Heart right ventricle (tissue), 16 donors: Measurements from ENCODE around the gene TRAPPC5. TPM values are rescaled to one million over a fixed set of nuclear protein-coding genes. Genes with fewer than 3 reads are reported as not detected.

ENCODE experiments used
- ATAC-seq, 8 donors: fragments of 200-7000 bp; cut with Tn5 transposase; one replicate each; pipeline ENCODE4 v1.9.1; 2020; ENCODE audit warnings: mild to moderate bottlenecking in 8 of 8, moderate library complexity in 8 of 8, moderate number of reproducible peaks in 1 of 8
- DNase-seq, 2 donors: peaks; one replicate each; pipeline ENCODE4 v3.0.0-alpha.2; 2020
- H3K27ac ChIP-seq, 10 donors: fragments of 200-600 bp; sonication (generic) in 2 of 10; one replicate each; pipeline versions ENCODE4 v1.5.0 to v1.8.0; 2020 to 2022; ENCODE audit warnings: mild to moderate bottlenecking in 3 of 10
- H3K27me3 ChIP-seq, 7 donors: fragments of 200-600 bp; one replicate each; pipeline ENCODE4 v1.8.0; 2021 to 2022; ENCODE audit warnings: mild to moderate bottlenecking in 2 of 7
- H3K36me3 ChIP-seq, 9 donors: fragments of 200-600 bp; sonication (generic) in 1 of 9; one replicate each; pipeline versions ENCODE4 v1.5.0 to v1.8.0; 2020 to 2022; ENCODE audit warnings: mild to moderate bottlenecking in 2 of 9
- H3K4me1 ChIP-seq, 9 donors: fragments of 200-600 bp; sonication (generic) in 1 of 9; one replicate each; pipeline versions ENCODE4 v1.5.0 to v1.8.0; 2020 to 2022; ENCODE audit warnings: mild to moderate bottlenecking in 4 of 9
- H3K4me3 ChIP-seq, 10 donors: fragments of 200-600 bp; sonication (generic) in 2 of 10; one replicate each; pipeline versions ENCODE4 v1.5.0 to v1.8.0; 2020 to 2022; ENCODE audit warnings: mild to moderate bottlenecking in 7 of 10, moderate library complexity in 2 of 10
- H3K9me3 ChIP-seq, 11 donors: fragments of 200-600 bp in 10 of 11; sonication (generic) in 2 of 11; one replicate each; pipeline versions ENCODE4 v1.5.0 to v1.8.0; 2013 to 2022; ENCODE audit warnings: mild to moderate bottlenecking in 2 of 11, control low read depth in 1 of 11, moderate library complexity in 1 of 11
- CTCF ChIP-seq, 9 donors: fragments of 200-600 bp; sonication (generic) in 2 of 9; IDR thresholded peaks; one replicate each; pipeline versions ENCODE4 v1.5.0 to v1.8.0; 2021 to 2022; ENCODE audit warnings: antibody characterized with exemption in 9 of 9, mild to moderate bottlenecking in 5 of 9, moderate library complexity in 1 of 9
- WGBS, 2 donors: extraction: QIAGEN DNeasy Blood & Tissue Kit; methylation state at CpG; one replicate each; pipeline ENCODE4 v1.1.7; 2013; ENCODE audit warnings: inconsistent platforms in 1 of 2; 5-methylcytosine and 5-hydroxymethylcytosine counted together
- intact Hi-C, 10 donors: fragments of 100-400 bp; cut with DNase I; formaldehyde crosslinking; loops; one replicate each; pipeline versions ENCODE4 v1.11.1 to v1.14.2; 2022
- polyA plus RNA-seq, 2 donors: library from polyadenylated mRNA; stranded (reverse); fragments of 200-250 nt; gene quantifications; one replicate each; pipeline ENCODE4 v1.2.3, GENCODE V29; 2013
- total RNA-seq, 10 donors: library from RNA; stranded (reverse); fragmentation: NEBNext Ultra II Directional in 3 of 10; extraction: Animal tissue kit (Norgen Biotek cat#: 25700) in 3 of 10; gene quantifications; one replicate each; pipeline versions ENCODE4 v1.2.1 to v1.2.4, GENCODE V29; 2021 to 2023
- donor health status: Arrhythmogenic right ventricular cardiomyopathy.
- donor health status: ischemic (EF 13 %, LVEDD 7.1; RV severe dilation, severe dysfunction).
- donor health status: healthy with polysubstance abuse.
- donor health status: DM: no; HTN: yes; CAD: no.
- donor health status: DM: no; HTN: no; CAD: no.
- donor health status: ischemic (EF 25% LVEDD 6.9; RV normal size, moderate dysfunction).
- donor health status: ischemic (EF 25% LVEDD 5.7; RV mildly dilated, moderate dysfunction).
- donor health status: healthy.
- donor health status: DM: yes; HTN: yes; CAD: no.
- donor health status: Ischemic cardiomyopathy.
- donor health status: ischemic (EF 35%, LVEDD 5.7; RV mildly dilated, moderate dysfunction).
- donor health status: nonischemic (EF 11% LVEDD 7.7; RV severe dilation, severe dysfunction).
- donor health status: DM: yes; HTN: yes; CAD: no.
- donor health status: PGD.
- donor health status: ischemic (EF 29% LVEDD 5.4; RV normal size, mild dysfunction).
- donor health status: nonischemic (EF 23%, LVEDD 6.1; RV moderate dilation, normal function).

Gene TRAPPC5
- total and polyA plus RNA-seq, 12 donors, result 75.3 to 388 (median 93.3) TPM

DNA sequence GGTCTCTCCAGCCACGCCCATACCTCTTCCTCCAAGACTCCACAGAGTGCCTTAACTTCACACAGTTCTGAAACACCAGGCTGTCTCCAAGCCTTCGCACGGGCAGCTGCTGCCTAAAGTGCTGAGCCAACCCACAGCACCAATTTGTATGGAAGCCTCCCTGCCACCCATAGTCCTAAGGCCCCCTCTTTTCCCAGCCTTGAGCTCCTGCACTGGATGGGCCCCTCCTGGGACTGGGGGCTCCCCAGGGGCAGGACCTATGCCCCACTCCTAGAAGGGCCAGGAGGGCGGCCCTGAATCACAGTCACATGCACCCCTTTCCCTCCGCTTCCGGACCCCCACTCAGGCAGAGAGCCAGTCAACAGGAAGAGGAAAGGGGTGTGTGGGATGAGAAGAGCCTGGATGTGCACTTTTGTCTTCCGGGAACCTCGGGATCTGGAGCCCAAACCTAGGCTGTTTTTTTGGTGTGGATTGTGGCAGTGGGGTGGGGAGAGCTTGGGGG is 26.4 kb downstream of the TRAPPC5 start:
- Histone ChIP-seq H3K4me3 (no peak overlapping the region), H3K27ac (peak overlapping the region in 4 of 10 donors; percentile 36 to 88 (median 48)), H3K4me1 (peaks cover 0 to 38% (median 0%) of the 10 kb centered on the region in 9 donors), H3K36me3 (no peaks in the 10 kb centered on the region), H3K27me3 (peaks cover 0 to 25% (median 10%) of the 10 kb centered on the region in 7 donors), H3K9me3 (no peaks in the 10 kb centered on the region)
- DNase-seq, result no peak
- intact Hi-C loops, result no loop called here
- 47 to 49% methylated on average over 8 of the region's 8 CpGs for WGBS, 2 donors
- TF ChIP-seq CTCF (IDR thresholded peaks at IDR 0.05), result no peak
- ATAC-seq, result peak in 4 of 8 donors; percentile 21 to 62 (median 28)

GRCh38 chr19:7709932-7710460 is 29.4 kb downstream of the TRAPPC5 start:
- no peak overlapping the region for H3K27ac ChIP-seq
- H3K4me1 ChIP-seq, result peaks cover 0 to 33% (median 0%) of the 10 kb centered on the region in 9 donors
- ATAC-seq, result no peak
- no peaks in the 10 kb centered on the region for H3K36me3 ChIP-seq
- DNase-seq, result no peak
- intact Hi-C loops, result no loop called here
- no peaks in the 10 kb centered on the region for H3K9me3 ChIP-seq
- TF ChIP-seq CTCF (IDR thresholded peaks at IDR 0.05), result no peak
- H3K4me3 ChIP-seq, result no peak overlapping the region
- H3K27me3 ChIP-seq, result no peaks in the 10 kb centered on the region
- 67 to 76% methylated on average over 10 of the region's 10 CpGs for WGBS, 2 donors

GRCh38 chr19:7710616-7711015 is 30.0 kb downstream of the TRAPPC5 start:
- no peak for ATAC-seq
- WGBS, 2 donors, result 77 to 83% methylated on average over 5 of the region's 5 CpGs
- intact Hi-C loops, result no loop called here

GRCh38 chr19:7715671-7716070 is 35.0 kb downstream of the TRAPPC5 start:
- no peak for DNase-seq
- no peak for ATAC-seq
- H3K36me3 ChIP-seq, result no peaks in the 10 kb centered on the region
- peaks cover 0 to 7% (median 0%) of the 10 kb centered on the region in 9 donors for H3K4me1 ChIP-seq
- no peak overlapping the region for H3K27ac ChIP-seq
- H3K9me3 ChIP-seq, result peaks cover 0 to 12% (median 0%) of the 10 kb centered on the region in 11 donors
- peaks cover 0 to 24% (median 11%) of the 10 kb centered on the region in 7 donors for H3K27me3 ChIP-seq
- intact Hi-C loops, result no loop called here
- H3K4me3 ChIP-seq, result no peak overlapping the region
- TF ChIP-seq CTCF (IDR thresholded peaks at IDR 0.05), result no peak
- 79 to 84% methylated on average over 1 of the region's 1 CpG for WGBS, 2 donors

More at GRCh38 chr19:7710616-7711015, 30.0 kb downstream of the TRAPPC5 start:
- H3K27ac ChIP-seq, result no peak overlapping the region
- H3K4me1 ChIP-seq, result peaks cover 0 to 33% (median 0%) of the 10 kb centered on the region in 9 donors
- TF ChIP-seq CTCF (IDR thresholded peaks at IDR 0.05), result no peak
- H3K9me3 ChIP-seq, result no peaks in the 10 kb centered on the region
- no peak for DNase-seq
- no peaks in the 10 kb centered on the region for H3K36me3 ChIP-seq
- H3K27me3 ChIP-seq, result no peaks in the 10 kb centered on the region
- no peak overlapping the region for H3K4me3 ChIP-seq
